HG03066 (cell line): ENCODE data around the gene BHLHE40.

Experiments used
- ATAC-seq: cut with Tn5 transposase; IDR thresholded peaks from one replicate; pipeline ENCODE4 v1.9.1; 2021; ENCODE audit warnings: low read depth; ENCODE audit not compliant: unreplicated experiment

The BHLHE40 gene

DNA sequence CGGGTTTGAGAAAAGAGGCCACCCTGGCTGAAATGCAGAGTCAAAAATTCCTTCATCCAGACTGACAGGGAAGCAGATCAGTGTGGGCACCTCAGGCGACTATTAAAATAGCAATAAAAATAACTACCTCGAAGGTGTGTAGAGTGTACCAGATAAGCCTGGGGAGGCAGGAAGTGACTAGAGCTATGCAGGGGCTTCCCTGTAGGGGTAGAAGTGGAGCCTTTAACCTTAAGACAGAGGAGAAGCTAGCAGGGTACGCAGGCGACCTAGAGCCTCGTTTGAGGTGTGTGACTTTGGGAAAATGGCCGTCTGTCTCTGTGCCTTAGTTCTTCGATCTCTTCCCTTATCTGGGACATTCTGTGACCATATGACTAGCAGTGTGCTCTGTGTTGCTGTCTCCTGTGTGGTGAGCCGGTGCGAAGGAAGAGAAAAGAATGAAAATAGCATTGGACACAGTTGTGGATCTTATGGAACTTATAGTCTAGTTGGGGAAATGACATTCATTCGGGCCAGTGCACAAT is 17.6 kb downstream of the BHLHE40 start:
- ATAC-seq = no peak

DNA sequence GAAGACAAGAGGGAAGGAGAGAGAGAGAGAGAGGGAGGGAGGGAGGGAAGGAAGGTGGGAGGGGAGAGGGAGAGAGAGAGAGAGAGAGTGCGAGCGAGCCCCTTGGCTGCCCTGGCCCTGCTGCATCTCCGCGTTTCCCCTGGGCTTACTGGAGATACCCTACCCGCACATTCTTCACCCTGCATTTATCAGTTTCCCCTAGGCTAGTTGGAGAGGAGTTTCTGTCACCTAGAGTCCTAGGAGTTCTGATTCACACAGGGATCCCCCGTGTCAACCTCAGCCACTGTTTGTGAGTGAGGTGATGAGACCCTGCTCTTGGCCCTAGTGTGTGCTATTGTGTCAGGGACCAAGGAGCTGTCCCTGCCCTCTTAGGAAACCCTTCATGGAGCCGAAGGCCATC is 18.7 kb downstream of the BHLHE40 start:
- ATAC-seq = no peak

DNA sequence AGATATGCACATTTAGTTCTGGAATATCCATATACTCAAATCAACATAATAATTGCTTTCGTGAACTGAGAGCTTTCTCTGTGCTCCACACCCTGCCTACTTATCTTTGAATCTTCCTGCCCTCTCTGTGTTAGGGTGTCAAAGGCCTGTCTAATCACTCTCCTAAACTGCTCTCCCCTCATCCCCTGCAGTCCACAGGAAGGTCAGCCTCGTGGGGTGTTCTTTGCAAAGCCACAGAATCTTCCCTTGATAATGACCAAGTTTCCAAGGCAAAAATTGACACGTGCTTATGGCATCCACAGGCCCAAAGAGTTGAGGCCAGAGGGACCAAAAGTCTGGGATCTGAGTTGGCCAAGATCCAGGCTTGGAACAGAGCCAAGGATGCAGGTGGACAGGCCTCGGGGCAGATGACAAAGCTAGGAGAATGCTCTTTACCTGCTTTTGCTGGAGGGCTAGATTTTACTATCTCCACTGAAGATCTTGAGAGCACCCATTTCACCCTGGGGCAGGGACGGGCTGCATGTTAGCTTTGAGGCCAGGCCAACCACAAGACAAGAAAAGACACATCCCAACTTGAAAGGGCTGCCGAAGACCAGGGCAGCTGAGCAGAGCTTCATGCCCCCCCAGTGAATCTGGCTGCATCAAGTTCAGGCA is 20.4 kb downstream of the BHLHE40 start:
- no peak for ATAC-seq

DNA sequence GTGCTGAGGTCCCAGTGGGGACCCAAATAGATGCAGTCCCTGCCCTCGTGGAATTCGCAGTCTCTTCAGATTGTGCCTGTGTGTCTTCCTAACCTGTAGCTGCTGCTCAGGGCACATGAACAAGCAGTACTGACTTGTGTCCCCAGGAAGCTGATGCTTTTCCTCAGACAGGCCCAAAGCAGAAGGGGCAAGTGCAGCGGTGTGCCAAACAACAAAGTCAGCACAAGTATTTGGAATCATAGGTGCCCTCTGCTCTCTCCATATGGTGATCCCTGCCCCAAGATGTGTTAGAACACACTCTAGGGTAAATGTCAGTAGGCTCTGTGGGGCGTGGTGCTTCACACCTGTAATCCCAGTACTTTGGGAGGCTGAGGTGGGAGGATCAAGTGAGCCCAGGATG is 21.9 kb downstream of the BHLHE40 start:
- ATAC-seq = no peak

DNA sequence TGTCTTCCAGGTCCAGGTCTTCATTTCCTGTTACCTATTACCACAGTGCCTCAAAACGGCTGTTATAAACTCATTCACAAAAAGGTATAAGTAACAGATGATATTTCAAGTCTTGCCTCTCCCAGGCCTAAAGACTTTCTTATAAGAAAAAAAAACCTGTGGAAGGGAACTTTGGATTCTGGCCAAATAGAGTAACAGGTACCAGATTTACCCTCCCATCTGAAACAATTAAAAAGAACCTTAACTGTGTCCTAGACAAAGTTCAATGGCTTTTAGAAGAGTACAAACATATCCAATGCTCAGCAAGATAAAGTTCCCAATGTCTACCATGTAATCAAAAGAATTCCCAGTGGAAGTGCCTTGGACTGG is 22.6 kb downstream of the BHLHE40 start:
- no peak for ATAC-seq

DNA sequence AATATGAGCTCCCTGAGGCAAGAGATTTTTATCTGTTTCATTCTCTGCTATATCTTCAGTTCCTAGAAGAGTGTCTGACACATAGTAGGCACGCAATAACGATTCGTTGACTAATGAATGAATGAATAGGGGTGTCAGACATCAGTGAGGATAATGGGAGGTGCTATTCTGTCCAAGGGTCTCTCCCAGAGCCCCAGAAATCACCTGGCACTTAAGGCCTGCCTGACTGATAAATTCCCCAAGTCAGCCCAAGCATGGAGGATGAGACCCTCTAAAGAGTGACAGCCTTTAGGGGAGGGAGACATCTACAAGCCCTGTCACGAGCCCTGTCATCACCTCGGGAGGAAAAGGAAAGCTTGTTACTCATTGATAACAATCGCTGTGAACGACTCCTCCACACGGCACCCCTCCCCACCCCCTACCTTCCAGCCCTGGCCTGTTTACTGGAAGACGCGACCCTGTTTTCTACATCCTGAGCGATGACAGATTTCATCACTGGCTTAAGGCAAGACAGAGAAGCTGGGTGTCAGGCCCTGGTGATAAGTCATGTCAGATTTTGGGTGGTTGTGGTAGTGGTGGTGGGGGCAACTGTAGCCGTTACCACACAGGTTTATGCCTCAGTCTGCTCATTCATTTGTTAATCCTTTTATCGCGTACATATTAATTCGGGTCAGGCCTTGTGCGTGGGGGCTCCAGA is 23.1 kb downstream of the BHLHE40 start:
- ATAC-seq = no peak

DNA sequence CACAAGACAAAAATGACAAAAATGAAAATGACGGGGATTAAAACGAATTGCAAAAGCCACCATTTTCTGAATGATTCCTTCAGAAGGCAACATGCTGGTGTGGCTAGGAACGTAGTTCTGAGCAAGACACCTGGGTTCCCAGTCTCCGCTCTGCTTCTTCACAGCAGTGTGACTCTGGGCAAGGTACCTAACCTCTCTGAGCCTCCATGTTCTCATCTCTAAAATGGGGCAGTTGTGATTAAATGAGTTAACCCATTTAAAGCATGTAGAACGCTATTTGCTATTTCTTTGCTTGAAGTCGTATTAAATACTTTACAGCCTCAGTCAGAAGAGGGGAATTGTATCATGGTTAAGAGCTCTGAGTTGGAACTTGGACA is 23.6 kb downstream of the BHLHE40 start:
- no peak for ATAC-seq

DNA sequence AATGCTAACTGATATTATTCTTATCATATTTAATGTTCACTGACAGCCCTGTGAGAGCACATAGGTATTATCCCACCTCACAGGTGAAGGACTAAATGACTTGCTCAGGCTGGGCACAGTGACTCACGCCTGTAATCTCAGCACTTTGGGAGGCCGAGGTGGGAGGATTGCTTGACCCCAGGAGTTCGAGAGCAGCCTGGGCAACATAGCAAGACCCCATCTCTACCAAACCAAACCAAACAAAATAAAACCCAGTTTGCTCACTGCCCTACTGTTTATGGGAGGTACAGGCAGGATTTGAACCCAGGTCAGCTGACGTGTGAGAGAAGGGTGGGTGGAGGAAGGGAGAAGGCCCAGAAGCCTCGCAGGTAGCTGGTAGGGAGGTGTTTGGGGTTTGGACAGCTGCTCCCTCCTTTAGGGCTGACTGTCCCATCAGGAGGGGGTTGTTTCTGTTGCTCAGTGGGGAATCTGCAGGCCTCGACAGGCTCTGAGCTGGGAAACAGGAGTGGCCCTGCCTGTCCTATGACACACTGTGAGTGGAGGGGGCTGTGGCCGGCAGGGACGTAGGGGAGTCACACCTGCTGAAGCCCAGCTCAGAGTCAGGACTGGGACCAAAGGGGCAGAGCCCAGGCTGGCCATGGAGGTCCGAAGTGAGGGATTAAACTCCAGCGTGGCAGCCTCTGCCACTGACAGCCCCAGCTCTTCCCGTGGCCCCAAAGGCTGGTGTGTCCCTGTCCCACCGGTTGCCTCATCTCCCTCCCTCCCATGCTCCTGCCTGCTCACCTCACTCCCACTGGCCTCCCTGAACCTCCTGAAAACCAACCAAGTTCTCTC is 25.3 kb downstream of the BHLHE40 start:
- no peak for ATAC-seq

DNA sequence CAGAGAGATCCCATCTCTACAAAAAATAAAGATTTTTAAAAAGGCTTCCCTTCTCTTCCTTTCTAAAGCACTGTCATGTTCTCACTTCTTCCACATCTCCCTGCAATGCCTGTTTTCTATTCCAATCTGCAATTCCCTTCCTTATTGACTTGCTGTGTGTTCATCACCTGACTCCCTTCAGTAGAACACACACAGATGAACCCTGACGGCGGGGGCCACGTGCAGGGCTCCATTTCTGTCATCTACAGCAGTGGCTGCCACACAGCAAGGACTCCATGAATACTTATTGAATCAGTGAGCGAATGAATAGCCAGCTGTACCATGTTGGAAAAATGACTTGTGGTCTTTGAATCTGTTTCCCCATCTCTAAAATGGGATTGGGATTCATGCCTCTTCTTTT is 26.1 kb downstream of the BHLHE40 start:
- ATAC-seq = no peak

DNA sequence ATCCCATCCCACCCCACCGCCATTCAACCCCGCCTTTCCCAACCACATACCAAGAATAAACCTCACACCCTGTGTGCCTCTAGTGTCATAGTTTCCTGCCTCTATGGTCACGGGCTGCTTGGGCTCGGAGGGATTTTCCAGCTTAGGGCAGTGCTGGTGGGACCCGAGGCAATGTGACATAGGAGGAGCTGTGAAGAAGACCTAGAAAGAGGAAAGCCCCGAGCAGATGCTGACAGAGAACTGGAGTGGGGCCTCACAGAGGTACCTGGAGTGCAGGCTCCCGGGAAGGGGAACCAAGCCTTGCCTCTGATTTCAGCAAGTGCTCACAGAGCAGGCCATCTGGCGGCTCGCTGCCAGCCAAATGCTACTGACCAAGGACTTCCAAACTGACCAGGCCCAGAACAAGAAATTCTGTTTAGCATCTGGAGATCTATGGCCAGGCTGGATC is 27.5 kb downstream of the BHLHE40 start:
- peak; percentile 51 for ATAC-seq

DNA sequence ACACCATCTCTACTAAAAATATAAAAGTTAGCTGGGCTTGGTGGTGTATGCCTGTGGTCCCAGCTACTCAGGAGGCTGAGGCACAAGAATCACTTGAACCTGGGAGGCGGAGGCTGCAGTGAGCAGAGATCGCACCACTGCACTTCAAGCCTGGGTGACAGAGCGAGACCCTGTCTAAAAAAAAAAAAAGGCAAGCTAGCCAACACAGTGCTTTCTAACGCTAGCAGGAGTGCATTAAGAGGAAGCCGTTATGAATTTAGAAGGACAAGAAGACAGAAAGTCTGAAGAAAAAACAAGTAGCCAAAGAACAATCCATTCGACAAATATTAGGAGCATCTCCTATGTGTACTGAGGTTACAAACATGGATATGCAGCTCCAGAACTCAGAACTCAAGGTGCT is 28.6 kb downstream of the BHLHE40 start:
- ATAC-seq = peak; percentile 17

DNA sequence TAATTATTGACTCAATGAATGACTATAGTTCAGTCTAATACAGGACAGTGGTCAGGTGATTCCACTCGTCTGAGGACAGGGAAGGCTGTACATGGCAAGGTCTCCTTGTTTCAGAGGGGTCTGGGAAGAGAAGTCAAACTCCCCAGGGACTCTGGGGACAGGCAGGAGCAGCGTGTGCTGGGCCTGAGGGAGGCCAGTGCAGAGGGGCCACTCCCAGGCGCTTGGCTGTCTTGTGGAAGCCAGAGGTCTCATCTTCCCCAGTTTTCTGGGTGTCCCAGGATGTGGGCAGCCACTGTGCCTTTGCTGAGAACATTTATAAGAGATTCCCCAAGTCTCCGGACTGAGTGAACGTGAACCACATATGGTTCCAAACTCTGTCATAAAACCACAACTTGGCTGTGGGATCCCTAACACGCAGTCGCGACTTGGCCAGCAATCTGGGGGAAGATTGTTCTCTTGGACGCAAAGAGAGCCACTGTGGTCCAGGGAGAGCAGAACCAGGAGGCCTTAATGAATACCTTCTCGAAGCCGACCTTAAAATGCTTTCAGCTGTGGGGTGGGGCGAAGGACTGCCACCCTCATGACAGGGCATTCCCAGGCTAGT is 30.4 kb downstream of the BHLHE40 start:
- ATAC-seq = no peak

DNA sequence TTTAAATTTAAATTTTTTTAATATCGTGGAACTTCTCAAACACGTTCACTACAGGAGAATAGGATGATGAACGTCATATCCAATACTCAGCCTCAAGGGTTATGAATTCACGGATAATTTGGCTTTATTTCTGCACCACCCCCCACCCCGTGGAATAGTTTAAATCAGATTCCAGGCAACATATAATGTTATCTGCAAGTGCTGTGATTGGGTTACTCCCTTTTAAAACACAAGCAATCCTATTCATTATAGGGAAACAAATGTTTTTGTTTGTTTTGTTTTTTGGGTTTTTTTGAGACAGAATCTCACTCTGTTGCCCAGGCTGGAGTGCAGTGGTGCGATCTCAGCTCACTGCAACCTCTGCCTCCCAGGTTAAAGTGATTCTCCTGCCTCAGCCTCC is 30.9 kb downstream of the BHLHE40 start:
- ATAC-seq = no peak

DNA sequence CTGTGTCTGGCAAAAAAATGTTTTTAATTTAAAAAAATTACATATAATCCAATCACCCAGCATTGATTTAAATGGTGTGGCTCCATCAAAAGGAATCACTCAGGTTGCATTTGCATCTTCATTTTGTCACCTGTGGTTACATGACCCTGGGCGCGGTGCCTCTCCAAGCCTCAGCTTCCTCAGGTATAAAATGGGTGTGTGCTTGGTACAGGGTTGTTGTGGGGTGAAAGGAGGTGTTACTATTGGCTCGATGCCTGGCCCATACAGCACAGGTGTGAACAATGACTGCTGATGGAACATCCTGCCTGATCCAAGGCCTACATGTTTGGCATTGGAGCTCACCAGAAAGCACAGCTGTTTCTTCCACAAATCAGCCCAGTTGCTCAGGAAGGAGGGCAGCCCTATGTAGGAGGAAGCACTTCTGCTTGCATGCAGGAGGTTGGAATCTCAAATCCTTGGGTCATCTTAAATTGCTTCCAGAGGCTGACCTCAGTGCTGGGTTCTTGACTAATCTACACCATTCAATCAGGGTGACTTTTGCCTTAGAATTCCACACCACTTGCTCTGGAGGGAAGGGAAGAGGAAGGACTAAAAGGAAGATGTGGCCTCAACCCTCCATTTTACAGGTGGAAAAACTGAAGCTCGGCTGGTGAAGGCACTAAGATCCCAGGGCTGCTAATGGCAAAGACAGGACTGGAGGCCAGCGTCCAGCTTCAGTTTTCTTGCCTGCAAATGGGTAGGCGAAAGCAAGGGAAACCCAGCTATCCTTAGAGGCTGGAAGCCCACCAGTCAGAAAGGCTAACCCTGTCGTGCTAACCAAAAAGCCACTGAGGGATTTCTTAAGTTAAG is 31.7 kb downstream of the BHLHE40 start:
- no peak for ATAC-seq

DNA sequence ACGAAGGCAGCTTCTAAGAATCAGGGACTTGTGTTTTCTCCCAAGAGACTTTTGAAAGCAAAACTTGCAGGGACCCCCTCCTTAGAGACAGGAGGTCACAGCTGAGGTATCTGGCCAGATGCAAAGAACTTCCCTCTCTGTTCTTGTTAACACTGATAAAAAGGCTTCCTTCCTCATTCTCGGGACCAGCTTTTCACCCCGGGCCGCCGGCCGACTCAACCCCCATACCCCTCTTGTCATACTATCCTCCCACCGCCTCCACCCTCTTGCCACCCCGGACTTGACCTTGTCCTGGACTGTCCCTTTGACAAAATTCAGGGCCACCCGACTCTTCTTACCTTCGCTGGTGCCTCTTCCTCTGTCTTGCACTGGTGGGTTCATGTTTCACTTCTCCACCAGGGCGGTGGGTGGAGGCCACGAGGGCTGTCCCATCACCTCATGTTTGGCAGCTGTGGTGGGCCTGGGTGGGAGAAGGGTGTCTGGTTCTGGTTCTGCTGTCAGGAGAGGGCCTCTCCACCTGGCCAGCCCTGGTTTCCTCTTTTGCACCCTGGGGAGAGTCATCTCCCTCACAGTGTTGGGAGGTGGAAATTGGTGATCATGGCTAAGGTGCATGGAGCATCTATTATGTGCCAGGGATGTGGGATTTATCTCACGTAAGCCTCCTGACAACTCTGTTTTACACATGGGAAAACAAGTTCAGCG is 32.5 kb downstream of the BHLHE40 start:
- peak; percentile 51 for ATAC-seq

DNA sequence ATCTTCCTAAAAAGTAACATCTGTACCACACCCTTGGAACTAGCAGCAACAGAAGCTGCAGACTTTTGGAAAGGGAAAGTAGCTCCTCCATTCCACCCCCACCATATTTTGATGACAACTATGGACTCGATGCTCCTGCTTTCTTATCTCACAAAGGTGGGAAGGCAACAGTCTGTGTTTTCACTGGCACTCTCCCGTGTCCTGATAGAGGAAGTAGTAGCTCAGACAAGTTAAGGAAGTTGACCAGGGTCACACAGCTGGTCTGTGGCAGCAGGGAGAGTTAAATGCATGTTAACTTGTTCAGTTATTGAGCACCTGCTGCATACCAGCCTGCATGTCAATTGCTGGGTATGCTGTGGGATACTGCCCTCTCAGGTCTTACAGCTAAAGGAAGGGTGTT is 33.1 kb downstream of the BHLHE40 start:
- no peak for ATAC-seq

DNA sequence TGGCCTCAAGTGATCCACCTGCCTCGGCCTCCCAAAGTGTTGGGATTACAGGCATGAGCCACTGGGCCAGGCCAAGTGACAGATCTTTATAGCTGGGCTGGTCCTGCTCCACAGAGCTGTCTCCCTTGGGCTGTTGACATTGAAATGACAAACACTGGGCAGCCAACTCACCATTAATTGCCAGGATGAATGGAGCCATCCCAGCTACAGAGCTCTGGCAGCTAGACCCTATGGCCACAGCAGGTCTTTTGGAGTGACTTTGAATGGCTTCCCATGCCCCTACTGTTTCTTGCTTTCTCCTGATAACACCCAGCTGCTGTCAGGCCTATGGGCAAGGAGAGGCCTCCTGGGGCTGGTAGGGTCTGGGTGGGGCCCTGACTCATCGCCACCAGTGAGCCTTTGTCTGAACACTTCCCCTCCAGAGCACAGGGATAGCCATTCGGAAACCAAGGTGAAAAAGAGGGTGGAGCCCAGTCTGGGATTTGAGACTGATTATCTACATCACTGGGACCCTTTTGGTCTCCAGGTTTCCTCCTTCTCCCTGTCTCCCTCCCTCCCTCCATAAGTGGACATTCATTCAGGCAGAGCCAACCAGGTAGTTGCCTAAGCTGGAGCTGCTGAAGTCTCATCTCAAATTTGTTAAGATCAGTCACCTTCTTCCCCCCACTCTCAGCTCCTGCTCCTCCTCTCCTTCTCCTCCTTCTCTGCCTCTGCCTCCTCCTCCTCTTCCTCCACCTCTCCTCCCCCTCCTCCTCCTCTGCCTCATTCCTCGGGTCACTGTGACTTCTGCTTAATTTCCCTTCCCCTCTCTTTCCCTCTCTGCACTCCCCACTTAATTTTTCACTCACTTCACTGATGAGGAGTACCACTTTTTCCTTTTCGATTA is 34.0 kb downstream of the BHLHE40 start:
- no peak for ATAC-seq

DNA sequence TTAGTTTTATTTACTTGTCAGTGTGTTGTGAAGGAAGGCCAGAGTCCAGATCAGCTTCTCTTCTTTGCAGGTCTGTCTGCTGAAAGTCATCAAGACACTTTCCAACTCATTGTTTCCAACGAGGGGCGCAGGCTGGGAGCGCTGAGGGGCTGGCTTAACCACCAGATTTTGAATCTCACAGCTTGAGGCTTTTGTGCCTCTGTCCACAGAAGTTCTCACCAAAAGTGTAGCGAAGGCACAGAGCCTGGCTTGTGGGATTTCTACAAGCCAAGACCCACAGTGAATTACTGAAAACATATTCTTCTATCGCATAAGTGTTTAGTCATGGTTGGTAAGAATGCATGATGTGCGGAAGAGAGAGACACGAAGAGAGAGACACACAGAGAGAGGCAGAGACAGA is 35.2 kb downstream of the BHLHE40 start:
- no peak for ATAC-seq

DNA sequence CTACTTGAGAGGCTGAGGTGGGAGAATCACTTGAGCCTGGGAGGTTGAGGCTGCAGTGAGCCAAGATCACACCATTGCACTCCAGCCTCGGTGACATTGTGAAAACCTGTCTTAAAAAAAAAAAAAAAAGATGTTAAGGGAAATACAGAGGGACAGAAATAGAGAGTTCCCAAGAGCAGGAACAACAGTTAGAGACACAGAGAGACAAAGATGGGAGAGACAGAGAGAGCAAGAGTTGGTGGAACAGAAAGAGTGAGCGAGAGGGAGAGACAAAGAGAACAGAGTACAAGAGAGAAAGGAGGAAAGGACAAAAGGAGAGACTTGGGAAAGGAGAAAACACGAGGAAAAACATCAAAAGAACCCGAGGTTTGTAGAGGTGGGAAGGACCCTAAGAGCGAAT is 35.8 kb downstream of the BHLHE40 start:
- ATAC-seq = no peak
